Tibial nerve (tissue), 4 donors: Measurements from ENCODE around the gene MSI2. TPM values are rescaled to one million over a fixed set of nuclear protein-coding genes. Genes with fewer than 3 reads are reported as not detected.

Experiments used
- DNase-seq, 2 donors: peaks; one replicate each; pipeline ENCODE4 v3.0.0-alpha.2; 2019; ENCODE audit warnings: low spot score in 2 of 2
- H3K27ac ChIP-seq, 4 donors: fragments of 200-600 bp; sonication (generic) in 3 of 4; one replicate each; pipeline ENCODE4 v1.5.1; 2017 to 2019; ENCODE audit warnings: mild to moderate bottlenecking in 1 of 4
- H3K27me3 ChIP-seq, 2 donors: fragments of 200-600 bp; sonication (generic) in 1 of 2; one replicate each; pipeline versions ENCODE4 v1.5.1 to v1.6.0; 2017 to 2019
- H3K36me3 ChIP-seq, 3 donors: fragments of 200-600 bp; sonication (generic); one replicate each; pipeline ENCODE4 v1.5.1; 2018 to 2019
- H3K4me1 ChIP-seq, 4 donors: fragments of 200-600 bp; sonication (generic) in 3 of 4; one replicate each; pipeline ENCODE4 v1.5.1; 2017 to 2019
- H3K4me3 ChIP-seq, 4 donors: fragments of 200-600 bp; sonication (generic) in 3 of 4; one replicate each; pipeline ENCODE4 v1.5.1; 2017 to 2019; ENCODE audit warnings: mild to moderate bottlenecking in 1 of 4, moderate library complexity in 1 of 4
- H3K9me3 ChIP-seq, 4 donors: fragments of 200-600 bp; sonication (generic) in 3 of 4; one replicate each; pipeline ENCODE4 v1.5.1; 2017 to 2019
- EP300 ChIP-seq, 2 donors: sonication (generic); formaldehyde crosslinking; IDR thresholded peaks; one replicate each; pipeline ENCODE4 v1.6.1; 2017; ENCODE audit warnings: antibody characterized with exemption in 2 of 2, mild to moderate bottlenecking in 1 of 2
- POLR2A ChIP-seq, 2 donors: fragments of 450-650 bp; IDR thresholded peaks; one replicate each; pipeline ENCODE4 v1.6.1; 2017; ENCODE audit warnings: antibody characterized with exemption in 2 of 2, mild to moderate bottlenecking in 2 of 2, moderate library complexity in 2 of 2
- WGBS, 2 donors: methylation state at CpG; one replicate each; pipeline ENCODE4 v1.1.5; 2018; 5-methylcytosine and 5-hydroxymethylcytosine counted together
- total RNA-seq, 4 donors: library from RNA; depleted of rRNA; stranded (reverse); fragments of >200 nt; gene quantifications; one replicate each; pipeline ENCODE4 v1.1.0, GENCODE V29; 2016
- TF ChIP-seq, protein P1 (sequence below), 5 experiments: fragments of 200-600 bp in 3 of 5; fragments of 450-650 bp in 2 of 5; sonication (generic) in 3 of 5; IDR thresholded peaks; one replicate each; pipeline ENCODE4 v1.5.1; 2016 to 2019; ENCODE audit warnings: antibody characterized with exemption in 5 of 5, mild to moderate bottlenecking in 3 of 5, moderate library complexity in 2 of 5

Gene MSI2
- total RNA-seq, 4 donors from 2014 or later: 11.5 to 18.3 (median 14.2) TPM

DNA sequence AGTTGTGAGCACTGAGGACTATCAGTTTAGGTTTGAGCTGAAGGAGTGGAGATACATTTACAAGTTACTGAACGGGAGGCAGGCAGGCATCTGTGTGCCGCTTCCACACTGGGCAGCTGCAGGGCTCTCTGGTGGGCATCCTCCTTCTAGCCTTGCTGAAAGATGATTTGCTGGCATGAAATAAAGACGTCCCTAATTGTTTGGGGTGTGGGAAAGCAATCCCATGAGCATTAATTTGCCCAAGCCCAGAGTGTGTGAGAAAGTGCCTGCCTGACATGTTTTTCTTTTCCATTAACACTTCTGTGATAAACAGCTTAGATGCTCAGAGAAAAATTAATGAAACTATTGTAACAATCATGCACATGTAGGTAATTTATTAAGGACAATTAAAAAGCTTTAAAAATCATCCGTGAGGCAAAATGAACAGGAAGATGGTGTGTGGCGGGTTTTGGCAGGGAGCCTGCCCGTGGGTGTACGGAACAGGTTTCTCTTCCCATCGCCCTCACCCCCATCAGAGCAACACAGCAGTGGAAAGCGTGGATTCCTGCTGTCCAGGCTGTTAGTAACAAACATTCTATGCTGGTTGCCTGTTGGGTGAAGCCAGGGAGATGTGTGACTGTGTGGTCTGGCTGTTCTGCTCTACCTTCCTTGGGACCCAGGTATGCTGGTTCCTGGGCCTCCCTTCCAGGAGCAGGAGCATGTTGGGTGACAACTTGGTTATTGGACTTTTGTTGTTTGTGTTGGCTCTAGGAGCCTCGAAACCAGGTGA lies 191.9 kb downstream of the MSI2 start:
- Histone ChIP-seq H3K9me3 (no peaks in the 10 kb centered on the region), H3K4me3 (no peak overlapping the region), H3K4me1 (peaks cover 0 to 7% (median 2%) of the 10 kb centered on the region in 4 donors), H3K27ac (no peak overlapping the region), H3K27me3 (no peaks in the 10 kb centered on the region), H3K36me3 (no peaks in the 10 kb centered on the region)
- 81 to 88% methylated on average over 10 of the region's 10 CpGs for WGBS, 2 donors
- no peak for DNase-seq
- TF ChIP-seq, protein P1, sequence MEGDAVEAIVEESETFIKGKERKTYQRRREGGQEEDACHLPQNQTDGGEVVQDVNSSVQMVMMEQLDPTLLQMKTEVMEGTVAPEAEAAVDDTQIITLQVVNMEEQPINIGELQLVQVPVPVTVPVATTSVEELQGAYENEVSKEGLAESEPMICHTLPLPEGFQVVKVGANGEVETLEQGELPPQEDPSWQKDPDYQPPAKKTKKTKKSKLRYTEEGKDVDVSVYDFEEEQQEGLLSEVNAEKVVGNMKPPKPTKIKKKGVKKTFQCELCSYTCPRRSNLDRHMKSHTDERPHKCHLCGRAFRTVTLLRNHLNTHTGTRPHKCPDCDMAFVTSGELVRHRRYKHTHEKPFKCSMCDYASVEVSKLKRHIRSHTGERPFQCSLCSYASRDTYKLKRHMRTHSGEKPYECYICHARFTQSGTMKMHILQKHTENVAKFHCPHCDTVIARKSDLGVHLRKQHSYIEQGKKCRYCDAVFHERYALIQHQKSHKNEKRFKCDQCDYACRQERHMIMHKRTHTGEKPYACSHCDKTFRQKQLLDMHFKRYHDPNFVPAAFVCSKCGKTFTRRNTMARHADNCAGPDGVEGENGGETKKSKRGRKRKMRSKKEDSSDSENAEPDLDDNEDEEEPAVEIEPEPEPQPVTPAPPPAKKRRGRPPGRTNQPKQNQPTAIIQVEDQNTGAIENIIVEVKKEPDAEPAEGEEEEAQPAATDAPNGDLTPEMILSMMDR (IDR thresholded peaks at IDR 0.05): no peak
- no peak for TF ChIP-seq EP300 (IDR thresholded peaks at IDR 0.05)
- no peak for TF ChIP-seq POLR2A (IDR thresholded peaks at IDR 0.05)

DNA sequence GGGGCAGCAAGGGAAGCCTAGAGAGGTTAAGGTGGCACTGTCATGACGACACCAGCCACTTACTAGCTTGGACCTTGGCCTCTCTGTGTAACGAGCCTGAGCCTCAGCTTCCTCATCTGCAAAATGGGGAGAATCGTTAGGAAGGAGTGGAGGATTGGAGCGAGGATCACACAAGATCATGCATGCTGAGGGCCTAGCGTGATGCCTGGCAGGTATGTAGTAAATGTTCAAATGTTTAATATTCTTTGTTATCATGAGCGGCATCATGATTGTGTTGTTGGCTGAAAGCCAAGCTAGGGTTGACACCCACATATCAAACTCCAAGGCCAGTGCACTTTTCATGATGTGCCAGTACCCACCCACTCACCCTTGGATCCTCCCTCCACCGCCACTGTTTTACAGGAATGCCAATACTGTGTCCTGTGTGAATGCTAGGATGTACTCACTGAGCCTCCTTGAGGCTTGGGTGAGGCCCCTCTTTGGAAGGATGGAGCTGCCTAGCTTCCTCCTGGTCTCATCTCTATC lies 192.5 kb downstream of the MSI2 start:
- Histone ChIP-seq H3K4me3 (no peak overlapping the region), H3K36me3 (no peaks in the 10 kb centered on the region), H3K27me3 (no peaks in the 10 kb centered on the region), H3K4me1 (peaks cover 0 to under 1% (median 0%) of the 10 kb centered on the region in 4 donors), H3K27ac (no peak overlapping the region), H3K9me3 (no peaks in the 10 kb centered on the region)
- TF ChIP-seq, protein P1 (IDR thresholded peaks at IDR 0.05): no peak
- no peak for TF ChIP-seq POLR2A (IDR thresholded peaks at IDR 0.05)
- no peak for TF ChIP-seq EP300 (IDR thresholded peaks at IDR 0.05)
- 83 to 94% methylated on average over 7 of the region's 7 CpGs for WGBS, 2 donors
- DNase-seq: no peak

DNA sequence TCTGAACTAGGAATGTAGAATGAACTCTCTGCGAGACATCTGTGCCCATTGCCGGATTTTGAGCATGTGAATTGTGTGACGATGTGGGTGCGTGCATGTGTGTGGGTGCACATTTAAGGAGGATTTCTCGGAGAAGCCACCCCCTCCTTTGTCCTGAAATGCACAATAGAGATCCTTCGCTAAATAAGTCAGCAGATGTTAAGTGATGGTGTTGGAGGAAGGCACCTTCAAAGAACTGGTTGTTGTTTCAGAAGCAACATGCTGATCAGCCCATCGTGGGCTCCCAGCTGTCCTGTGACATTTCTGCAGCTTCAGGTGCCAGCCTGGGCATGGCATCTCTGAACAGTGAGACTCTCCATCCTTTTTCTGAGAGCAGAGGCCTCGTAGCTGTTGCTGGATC lies 194.9 kb downstream of the MSI2 start:
- WGBS, 2 donors: 82 to 86% methylated on average over 8 of the region's 8 CpGs
- DNase-seq: no peak
- H3K36me3 ChIP-seq: no peaks in the 10 kb centered on the region
- no peak for TF ChIP-seq POLR2A (IDR thresholded peaks at IDR 0.05)
- TF ChIP-seq, protein P1 (IDR thresholded peaks at IDR 0.05): no peak
- no peak for TF ChIP-seq EP300 (IDR thresholded peaks at IDR 0.05)
- no peak overlapping the region for H3K27ac ChIP-seq
- no peaks in the 10 kb centered on the region for H3K9me3 ChIP-seq
- no peaks in the 10 kb centered on the region for H3K27me3 ChIP-seq
- no peak overlapping the region for H3K4me3 ChIP-seq
- peaks cover 0 to 16% (median 14%) of the 10 kb centered on the region in 4 donors for H3K4me1 ChIP-seq

DNA sequence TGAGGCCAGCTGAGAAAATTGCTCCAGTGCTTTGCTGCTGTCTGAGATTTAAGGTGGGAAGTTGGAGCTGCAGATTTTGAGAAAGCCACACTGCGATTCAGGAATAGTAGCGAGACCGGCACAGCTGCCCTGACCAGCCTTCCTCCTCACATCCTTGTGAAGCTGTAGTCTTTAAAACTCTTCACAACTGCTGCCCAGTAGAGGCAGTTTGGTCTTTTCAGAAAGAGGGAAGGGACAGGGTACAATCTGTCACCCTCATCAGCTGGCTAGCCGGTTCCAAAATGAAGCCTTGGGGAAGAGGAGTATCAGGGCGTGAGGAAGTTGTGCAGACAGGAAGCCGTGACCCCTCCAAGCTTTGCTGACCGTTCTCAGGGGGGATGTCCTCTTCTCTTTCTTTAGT lies 195.3 kb downstream of the MSI2 start:
- Histone ChIP-seq H3K27ac (no peak overlapping the region), H3K4me1 (peaks cover 0 to 18% (median 14%) of the 10 kb centered on the region in 4 donors), H3K36me3 (no peaks in the 10 kb centered on the region), H3K4me3 (no peak overlapping the region), H3K9me3 (no peaks in the 10 kb centered on the region), H3K27me3 (no peaks in the 10 kb centered on the region)
- 85 to 91% methylated on average over 7 of the region's 7 CpGs for WGBS, 2 donors
- TF ChIP-seq POLR2A (IDR thresholded peaks at IDR 0.05) (no peak), EP300 (IDR thresholded peaks at IDR 0.05) (no peak)
- TF ChIP-seq, protein P1 (IDR thresholded peaks at IDR 0.05): no peak
- DNase-seq: no peak

DNA sequence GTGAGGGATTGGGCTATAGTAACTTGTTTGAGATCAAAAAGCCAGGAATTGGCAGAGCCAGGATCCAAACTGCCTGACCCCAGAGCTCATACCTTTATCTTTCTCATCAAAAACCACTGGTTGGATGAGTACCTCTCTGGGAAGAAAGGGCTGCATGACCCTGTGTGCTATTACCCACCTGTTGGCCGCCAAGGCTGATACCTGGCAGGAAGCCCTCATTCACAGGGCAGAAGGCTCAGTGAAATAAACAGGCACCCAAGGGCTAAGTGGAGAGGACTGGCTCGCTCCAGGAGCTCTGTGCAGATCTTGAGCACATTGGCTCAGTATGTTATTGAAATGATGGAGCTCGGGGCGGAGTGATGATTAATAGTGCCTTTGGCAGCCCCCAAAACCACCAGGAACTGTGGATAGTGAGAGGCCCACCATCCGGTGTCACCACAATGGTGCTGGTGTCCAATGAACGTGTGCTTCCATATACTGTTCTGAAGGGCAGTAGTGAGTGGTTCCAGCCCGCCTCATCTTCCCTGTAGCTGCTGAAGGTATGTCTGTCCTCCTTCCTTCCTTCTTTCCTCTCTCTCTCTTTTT lies 197.6 kb downstream of the MSI2 start:
- Histone ChIP-seq H3K27me3 (no peaks in the 10 kb centered on the region), H3K4me1 (peaks cover 0 to 18% (median 14%) of the 10 kb centered on the region in 4 donors), H3K36me3 (no peaks in the 10 kb centered on the region), H3K4me3 (no peak overlapping the region), H3K9me3 (no peaks in the 10 kb centered on the region), H3K27ac (no peak overlapping the region)
- TF ChIP-seq EP300 (IDR thresholded peaks at IDR 0.05): no peak
- no peak for TF ChIP-seq POLR2A (IDR thresholded peaks at IDR 0.05)
- TF ChIP-seq, protein P1 (IDR thresholded peaks at IDR 0.05): no peak
- no peak for DNase-seq
- 90 to 97% methylated on average over 7 of the region's 7 CpGs for WGBS, 2 donors
